ENCODE results near the gene EFNA2. TPM values are rescaled to one million over a fixed set of nuclear protein-coding genes. Genes with fewer than 3 reads are reported as not detected.

Gene EFNA2
- total and polyA plus RNA-seq, 9 donors: 0.11 TPM; not detected in 8

DNA sequence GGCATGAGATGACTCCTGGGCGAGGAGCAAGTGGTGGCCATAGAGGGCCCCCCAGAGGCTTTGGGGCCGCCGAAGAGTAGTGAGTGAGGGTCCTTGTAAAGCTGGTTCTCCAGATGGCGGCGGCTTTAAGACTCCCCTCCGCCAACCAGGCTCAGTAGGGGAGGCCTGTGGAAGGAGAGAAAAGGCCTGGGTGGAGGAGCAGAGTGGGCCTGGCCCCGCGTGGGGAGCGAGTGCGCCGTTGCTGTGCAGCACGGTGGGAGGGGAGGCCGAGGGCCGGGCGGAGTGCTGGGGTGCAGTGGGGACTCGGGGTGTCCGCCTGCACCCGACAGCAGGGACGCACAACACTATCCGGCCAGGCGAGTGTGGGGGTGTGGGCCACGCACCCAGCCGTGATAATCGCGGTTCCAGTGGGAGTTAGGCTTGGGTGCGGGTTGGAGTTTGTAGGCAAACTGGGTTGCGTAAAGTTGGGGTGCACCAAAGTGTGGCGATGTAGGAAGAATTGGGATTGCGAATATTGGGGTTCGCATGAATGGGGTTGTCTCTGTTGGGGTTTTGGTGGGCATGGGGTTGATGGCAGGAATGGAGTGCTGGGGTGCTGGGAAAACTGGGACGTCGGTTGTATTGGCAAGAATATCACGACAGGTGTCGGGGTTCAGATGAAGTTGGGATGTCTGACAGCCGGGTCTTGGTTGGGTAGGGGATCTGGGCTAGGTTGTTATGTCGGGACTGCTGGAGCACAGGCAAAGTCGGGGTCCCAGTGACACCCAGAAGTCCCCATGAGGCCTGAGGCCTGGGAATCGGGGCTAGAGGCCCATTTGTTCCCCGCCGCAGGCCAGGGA is 17.2 kb upstream of the EFNA2 start:
- DNase-seq: peak in 1 of 5 donors; percentile 66
- WGBS, 3 donors: 50 to 51% (median 50%) methylated on average over 40 of the region's 40 CpGs
- intact Hi-C loops (cut with DNase I): no loop called here
- Histone ChIP-seq H3K9me3 (no peaks in the 10 kb centered on the region), H3K4me1 (ENCODE audit: insufficient read depth) (peaks cover 35% of the 10 kb centered on the region), H3K27ac (peak overlapping the region; percentile 38 to 63), H3K36me3 (no peaks in the 10 kb centered on the region), H3K27me3 (no peaks in the 10 kb centered on the region), H3K4me3 (peak overlapping the region; percentile 3)
- TF ChIP-seq POLR2A (IDR thresholded peaks at IDR 0.05) (no peak), EP300 (IDR thresholded peaks at IDR 0.05) (no peak)
- TF ChIP-seq, protein P1, sequence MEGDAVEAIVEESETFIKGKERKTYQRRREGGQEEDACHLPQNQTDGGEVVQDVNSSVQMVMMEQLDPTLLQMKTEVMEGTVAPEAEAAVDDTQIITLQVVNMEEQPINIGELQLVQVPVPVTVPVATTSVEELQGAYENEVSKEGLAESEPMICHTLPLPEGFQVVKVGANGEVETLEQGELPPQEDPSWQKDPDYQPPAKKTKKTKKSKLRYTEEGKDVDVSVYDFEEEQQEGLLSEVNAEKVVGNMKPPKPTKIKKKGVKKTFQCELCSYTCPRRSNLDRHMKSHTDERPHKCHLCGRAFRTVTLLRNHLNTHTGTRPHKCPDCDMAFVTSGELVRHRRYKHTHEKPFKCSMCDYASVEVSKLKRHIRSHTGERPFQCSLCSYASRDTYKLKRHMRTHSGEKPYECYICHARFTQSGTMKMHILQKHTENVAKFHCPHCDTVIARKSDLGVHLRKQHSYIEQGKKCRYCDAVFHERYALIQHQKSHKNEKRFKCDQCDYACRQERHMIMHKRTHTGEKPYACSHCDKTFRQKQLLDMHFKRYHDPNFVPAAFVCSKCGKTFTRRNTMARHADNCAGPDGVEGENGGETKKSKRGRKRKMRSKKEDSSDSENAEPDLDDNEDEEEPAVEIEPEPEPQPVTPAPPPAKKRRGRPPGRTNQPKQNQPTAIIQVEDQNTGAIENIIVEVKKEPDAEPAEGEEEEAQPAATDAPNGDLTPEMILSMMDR (IDR thresholded peaks at IDR 0.05): no peak

- peaks cover 38% of the 10 kb centered on the region for H3K4me1 ChIP-seq (ENCODE audit: insufficient read depth)
- 0% methylated on average over 21 to 50 of the region's 50 CpGs for WGBS, 3 donors
- intact Hi-C loops (cut with DNase I): no loop called here
- DNase-seq: peak; percentile 100
- no peaks in the 10 kb centered on the region for H3K9me3 ChIP-seq
- H3K36me3 ChIP-seq: no peaks in the 10 kb centered on the region
- peak; percentile 100 for TF ChIP-seq POLR2A (IDR thresholded peaks at IDR 0.05)
- TF ChIP-seq, protein P1 (IDR thresholded peaks at IDR 0.05): no peak
- H3K27me3 ChIP-seq: no peaks in the 10 kb centered on the region
- H3K27ac ChIP-seq: peak within 1 kb of the TSS; percentile 92 to 100
- peak within 1 kb of the TSS; percentile 74 for H3K4me3 ChIP-seq
These were observed 16.6 kb upstream of the EFNA2 start, which contains the start of gene CIRBP for GRCh38 chr19:1269065-1269477. Gene CIRBP, plus strand, starts transcription at chr19:1269332. Its CDS starts 1,602 bp downstream, at chr19:1270934.

GRCh38 chr19:1269478-1270212 is 16.0 kb upstream of the EFNA2 start:
- Histone ChIP-seq H3K9me3 (no peaks in the 10 kb centered on the region), H3K4me1 (ENCODE audit: insufficient read depth) (peaks cover 39% of the 10 kb centered on the region), H3K27ac (peak overlapping the region; percentile 92 to 100), H3K36me3 (no peaks in the 10 kb centered on the region), H3K4me3 (peak overlapping the region; percentile 74), H3K27me3 (no peaks in the 10 kb centered on the region)
- TF ChIP-seq POLR2A (IDR thresholded peaks at IDR 0.05) (peak; percentile 43), EP300 (IDR thresholded peaks at IDR 0.05) (peak; percentile 39)
- TF ChIP-seq, protein P1 (IDR thresholded peaks at IDR 0.05): peak in 1 of 3 donors; percentile 19
- peak; percentile 89 to 94 (median 92) for DNase-seq
- intact Hi-C loops (cut with DNase I): loop anchor here in 1 of 4 donors (10.0 kb wide), 1 partner anchor 115 kb away; the partner anchor contains the start of gene NDUFS7
- WGBS, 3 donors: 0 to 1% (median 1%) methylated on average over 37 to 64 of the region's 64 CpGs

DNA sequence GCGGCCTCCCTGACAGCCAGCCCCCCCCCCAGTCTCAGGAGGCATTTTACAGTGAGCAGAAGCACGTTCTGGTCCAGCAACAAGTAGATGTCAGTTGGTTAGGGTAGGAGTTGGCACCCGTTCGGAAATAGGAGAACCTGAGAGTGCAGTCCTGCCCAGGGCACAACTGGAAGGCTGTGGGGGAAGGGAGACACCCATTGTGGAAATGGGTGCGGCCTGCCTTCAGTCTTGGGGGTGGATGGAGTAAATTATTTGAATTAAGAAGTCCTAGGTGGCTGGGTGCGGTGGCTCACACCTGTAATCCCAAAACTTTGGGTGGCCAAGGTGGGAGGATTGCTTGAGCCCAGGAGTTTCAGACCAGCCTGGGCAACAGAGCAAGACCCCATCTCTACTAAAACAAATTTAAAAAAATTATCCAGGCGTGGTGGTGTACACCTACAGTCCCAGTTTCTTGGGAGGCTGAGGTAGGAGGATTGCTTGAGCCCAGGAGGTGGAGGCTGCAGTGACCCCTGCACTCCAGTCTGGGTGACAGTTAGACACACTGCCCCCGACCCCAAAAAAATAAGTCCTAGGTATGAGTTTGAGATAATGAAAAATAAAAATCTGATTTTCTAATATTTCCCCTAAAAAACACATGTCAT is 15.3 kb upstream of the EFNA2 start:
- intact Hi-C loops (cut with DNase I): loop anchor here in 1 of 4 donors (10.0 kb wide), 1 partner anchor 114 kb away; the partner anchor contains the start of gene NDUFS7
- H3K27ac ChIP-seq: peak overlapping the region; percentile 92 to 100
- H3K27me3 ChIP-seq: no peaks in the 10 kb centered on the region
- H3K9me3 ChIP-seq: no peaks in the 10 kb centered on the region
- H3K4me3 ChIP-seq: peak overlapping the region; percentile 74
- no peaks in the 10 kb centered on the region for H3K36me3 ChIP-seq
- no peak for TF ChIP-seq EP300 (IDR thresholded peaks at IDR 0.05)
- TF ChIP-seq, protein P1 (IDR thresholded peaks at IDR 0.05): no peak
- no peak for TF ChIP-seq POLR2A (IDR thresholded peaks at IDR 0.05)
- no peak for DNase-seq
- peaks cover 41% of the 10 kb centered on the region for H3K4me1 ChIP-seq (ENCODE audit: insufficient read depth)
- 16 to 25% (median 23%) methylated on average over 8 of the region's 8 CpGs for WGBS, 3 donors
